GM19023 (cell line): ENCODE results near the gene METTL13.

Experiments
- ATAC-seq: cut with Tn5 transposase; IDR thresholded peaks from one replicate; pipeline ENCODE4 v1.9.1; 2021; ENCODE audit warnings: mild to moderate bottlenecking, moderate library complexity; ENCODE audit not compliant: unreplicated experiment

METTL13 gene

GRCh38 chr1:171800851-171801250 is 19.4 kb downstream of the METTL13 start:
- no peak for ATAC-seq

- no peak for ATAC-seq
These were observed 20.0 kb downstream of the METTL13 start for GRCh38 chr1:171801487-171801891.

- no peak for ATAC-seq
These were observed 20.7 kb downstream of the METTL13 start for GRCh38 chr1:171802207-171802606.

- ATAC-seq, result no peak
These were observed 21.6 kb downstream of the METTL13 start for GRCh38 chr1:171803045-171803444.

- ATAC-seq, result no peak
These were observed 22.1 kb downstream of the METTL13 start for GRCh38 chr1:171803461-171804022.

- peak; percentile 91 for ATAC-seq
These were observed 24.1 kb downstream of the METTL13 start for GRCh38 chr1:171805395-171806115.

GRCh38 chr1:171807556-171807955 is 26.1 kb downstream of the METTL13 start:
- ATAC-seq, result no peak

GRCh38 chr1:171809834-171810233 is 28.4 kb downstream of the METTL13 start:
- no peak for ATAC-seq

- no peak for ATAC-seq
These were observed 30.2 kb downstream of the METTL13 start for GRCh38 chr1:171811672-171812071.

GRCh38 chr1:171814692-171815091 is 33.2 kb downstream of the METTL13 start:
- ATAC-seq, result no peak

- no peak for ATAC-seq
These were observed 34.9 kb downstream of the METTL13 start for GRCh38 chr1:171816300-171816901.

GRCh38 chr1:171817511-171818265 is 36.2 kb downstream of the METTL13 start:
- peak; percentile 78 for ATAC-seq

- no peak for ATAC-seq
These were observed 38.5 kb downstream of the METTL13 start for GRCh38 chr1:171819946-171820345.

- no peak for ATAC-seq
These were observed 45.5 kb downstream of the METTL13 start for GRCh38 chr1:171826973-171827372.

GRCh38 chr1:171828794-171829193 is 47.3 kb downstream of the METTL13 start:
- no peak for ATAC-seq

- ATAC-seq, result no peak
These were observed 51.8 kb downstream of the METTL13 start for GRCh38 chr1:171833091-171833825.

- ATAC-seq, result no peak
These were observed 53.4 kb downstream of the METTL13 start for GRCh38 chr1:171834821-171835220.

- no peak for ATAC-seq
These were observed 54.4 kb downstream of the METTL13 start for GRCh38 chr1:171835891-171836290.

- ATAC-seq, result peak; percentile 88
These were observed 59.8 kb downstream of the METTL13 start, which contains the start of gene DNM3 for GRCh38 chr1:171841050-171841910. DNM3 (plus strand) TSS chr1:171841498; CDS start chr1:171841657, 159 bp downstream.
